B cell (primary cell): ENCODE data around the gene ADAM19. TPM values are rescaled to one million over a fixed set of nuclear protein-coding genes. Genes with fewer than 3 reads are reported as not detected.

Source experiments
- ATAC-seq: fragments of 200-7000 bp; cut with Tn5 transposase; one replicate; pipeline ENCODE4 v1.10.0; 2021; ENCODE audit warnings: low read depth, mild to moderate bottlenecking, moderate number of reproducible peaks, moderate library complexity
- CTCF ChIA-PET: fragments of 350-600 bp; sonication (Branson Sonifier 250); formaldehyde crosslinking; loops from one replicate; lab custom pipeline; 2021; ENCODE audit warnings: antibody characterized with exemption, inconsistent platforms; lab: Charles Lee
- POLR2A ChIA-PET: fragments of 350-600 bp; sonication (Branson Sonifier 250); formaldehyde crosslinking; loops from one replicate; lab custom pipeline; 2021; ENCODE audit warnings: antibody characterized with exemption; lab: Charles Lee
- DNase-seq: peaks from one replicate; pipeline ENCODE4 v3.0.0; 2013
- H2AFZ ChIP-seq: 2 replicates; pipeline ENCODE4 v1.6.1; 2012; ENCODE audit warnings: mild to moderate bottlenecking, low read depth, low read length; ENCODE audit not compliant: insufficient read depth, poor library complexity, severe bottlenecking
- H3K27ac ChIP-seq, 2 donors: 1 replicate in 1 of 2; 2 replicates in 1 of 2; pipeline ENCODE4 v1.5.1; 2012 to 2013; ENCODE audit warnings: low read length in 2 of 2, mild to moderate bottlenecking in 2 of 2, moderate library complexity in 1 of 2
- H3K27me3 ChIP-seq, 4 experiments: fragments of 200-600 bp in 1 of 4; sonication (generic) in 1 of 4; replicated peaks in 1 of 4; 1 replicate in 2 of 4; 2 replicates in 2 of 4; pipeline versions ENCODE4 v1.6.1 to v1.7.0; 2013 to 2016; ENCODE audit warnings: low read length in 3 of 4, mild to moderate bottlenecking in 2 of 4, mixed read lengths in 1 of 4, moderate library complexity in 1 of 4; ENCODE audit not compliant: insufficient read depth in 4 of 4, control insufficient read depth in 3 of 4; ENCODE audit errors: control extremely low read depth in 1 of 4
- H3K36me3 ChIP-seq, 2 experiments: replicated peaks in 1 of 2; 1 replicate in 1 of 2; 2 replicates in 1 of 2; pipeline versions ENCODE4 v1.6.1 to v1.7.1; 2013; ENCODE audit warnings: low read length in 1 of 2; ENCODE audit not compliant: insufficient read depth in 2 of 2, control insufficient read depth in 1 of 2; ENCODE audit errors: control extremely low read depth in 1 of 2, extremely low read depth in 1 of 2
- H3K4me1 ChIP-seq, 2 donors: fragments of 200-600 bp in 1 of 2; sonication (generic) in 1 of 2; 1 replicate in 1 of 2; 2 replicates in 1 of 2; pipeline versions ENCODE4 v1.5.1 to v1.6.1; 2013 to 2017; ENCODE audit warnings: low read length in 2 of 2; ENCODE audit not compliant: control insufficient read depth in 2 of 2, insufficient read depth in 2 of 2
- H3K4me2 ChIP-seq: replicated peaks from 2 replicates; pipeline ENCODE3; 2012; ENCODE audit warnings: mild to moderate bottlenecking, low read depth, low read length; ENCODE audit not compliant: poor library complexity, severe bottlenecking
- H3K4me3 ChIP-seq, 5 experiments: fragments of 200-600 bp in 1 of 5; sonication (generic) in 1 of 5; 1 replicate in 3 of 5; 2 replicates in 2 of 5; pipeline versions ENCODE4 v1.5.1 to v1.7.0; 2011 to 2016; ENCODE audit warnings: low read length in 4 of 5, mild to moderate bottlenecking in 4 of 5, low read depth in 2 of 5, control low read depth in 1 of 5, moderate library complexity in 1 of 5; ENCODE audit not compliant: insufficient read depth in 1 of 5; ENCODE audit errors: control extremely low read depth in 1 of 5, extremely low read depth in 1 of 5
- H3K79me2 ChIP-seq: fragments of 200-600 bp; sonication (generic); one replicate; pipeline ENCODE4 v1.6.0; 2016; ENCODE audit warnings: low read length; ENCODE audit not compliant: control insufficient read depth, insufficient read depth
- H3K9ac ChIP-seq: fragments of 200-600 bp; sonication (generic); 2 replicates; pipeline ENCODE4 v1.6.1; 2017; ENCODE audit warnings: mild to moderate bottlenecking, low read length, moderate library complexity
- H3K9me3 ChIP-seq, 3 donors: one replicate each; pipeline versions ENCODE4 v1.6.1 to v1.7.1; 2013; ENCODE audit warnings: low read length in 2 of 3; ENCODE audit not compliant: control insufficient read depth in 2 of 3, insufficient read depth in 1 of 3; ENCODE audit errors: control extremely low read depth in 1 of 3
- H4K20me1 ChIP-seq: 2 replicates; pipeline ENCODE4 v1.6.0; 2012; ENCODE audit warnings: mild to moderate bottlenecking, low read length; ENCODE audit not compliant: insufficient read depth, control insufficient read depth, poor library complexity, severe bottlenecking
- H3K27ac Mint-ChIP-seq: one replicate; pipeline ENCODE4 v1.8.0; 2021; ENCODE audit warnings: mixed read lengths
- H3K27me3 Mint-ChIP-seq: one replicate; pipeline ENCODE4 v1.8.0; 2021; ENCODE audit warnings: mixed read lengths
- H3K4me1 Mint-ChIP-seq: one replicate; pipeline ENCODE4 v1.8.0; 2021; ENCODE audit warnings: mixed read lengths
- H3K4me3 Mint-ChIP-seq: one replicate; pipeline ENCODE4 v1.8.0; 2021; ENCODE audit warnings: mixed read lengths
- H3K9me3 Mint-ChIP-seq: one replicate; pipeline ENCODE4 v1.8.0; 2022; ENCODE audit warnings: mixed read lengths; ENCODE audit not compliant: insufficient read depth
- CTCF ChIP-seq: fragments of 200-600 bp; IDR thresholded peaks from one replicate; pipeline ENCODE4 v1.8.0; 2022; ENCODE audit warnings: antibody characterized with exemption, mild to moderate bottlenecking
- EZH2 ChIP-seq: IDR thresholded peaks from 2 replicates; pipeline ENCODE4 v1.6.1; 2012; ENCODE audit warnings: borderline replicate concordance, low read depth, mild to moderate bottlenecking, moderate library complexity, low read length; ENCODE audit not compliant: insufficient read depth, poor library complexity, severe bottlenecking
- WGBS: methylation state at CpG from one replicate; pipeline ENCODE4 v1.1.5; 2013; ENCODE audit warnings: missing lambda C conversion rate; ENCODE audit not compliant: insufficient coverage; 5-methylcytosine and 5-hydroxymethylcytosine counted together
- intact Hi-C: fragments of 100-400 bp; cut with micrococcal nuclease; formaldehyde crosslinking; loops from one replicate; pipeline ENCODE4 v1.10.0; 2022
- polyA plus RNA-seq: library from polyadenylated mRNA; depleted of rRNA; stranded (reverse); fragments of >200 nt; gene quantifications from 2 replicates; pipeline ENCODE4 v1.2.3, GENCODE V29; 2012
- total RNA-seq, 2 donors: library from RNA; stranded (reverse); fragments of 120-200 nt in 1 of 2; gene quantifications; 1 replicate in 1 of 2; 2 replicates in 1 of 2; pipeline versions ENCODE4 v1.2.3 to v1.2.4, GENCODE V29; 2013 to 2022

ADAM19 gene
- total and polyA plus RNA-seq, 2 donors (not counting 1 experiment from before 2014, with no cell fraction given) = 110 to 171 TPM

GRCh38 chr5:157519579-157520253 lies 55.9 kb downstream of the ADAM19 start:
- Histone ChIP-seq H3K4me1 (peaks cover 44 to 54% of the 10 kb centered on the region in 2 donors), H3K9me3 (no peaks in the 10 kb centered on the region), H2AFZ (no peak overlapping the region), H3K4me3 (no peak overlapping the region), H4K20me1 (peaks cover 39% of the 10 kb centered on the region), H3K4me2 (no peak overlapping the region), H3K27me3 (no peaks in the 10 kb centered on the region), H3K27ac (peak overlapping the region; percentile 14 to 70), H3K36me3 (peaks cover 3 to 93% of the 10 kb centered on the region in 2 experiments), H3K79me2 (peaks cover 91% of the 10 kb centered on the region), H3K9ac (no peak overlapping the region)
- H3K4me1 Mint-ChIP-seq = peaks cover 64% of the 10 kb centered on the region
- POLR2A ChIA-PET = interaction anchor here (0.6 to 1.8 kb wide), 4 partner anchors 12 to 132 kb away, joined by 3 to 5 read pairs (median 4); no protein-coding TSS in a partner anchor
- H3K27me3 Mint-ChIP-seq = no peaks in the 10 kb centered on the region
- intact Hi-C loops = loop anchor here (2.0 to 5.0 kb wide), 2 partner anchors 17 to 32 kb away; no protein-coding TSS in a partner anchor
- CTCF ChIA-PET = interaction anchor here (1.0 to 2.5 kb wide), 6 partner anchors 16 to 199 kb away, joined by 3 to 9 read pairs (median 4); no protein-coding TSS in a partner anchor
- H3K9me3 Mint-ChIP-seq = no peaks in the 10 kb centered on the region
- 69% methylated on average over 7 of the region's 9 CpGs for WGBS
- TF ChIP-seq EZH2 (no peak), CTCF (no peak)
- peak overlapping the region; percentile 34 for H3K4me3 Mint-ChIP-seq
- peak; percentile 76 for ATAC-seq
- H3K27ac Mint-ChIP-seq = peak overlapping the region; percentile 92
- DNase-seq = peak; percentile 53

GRCh38 chr5:157518963-157519362 lies 56.6 kb downstream of the ADAM19 start:
- Mint-ChIP-seq H3K27me3 (no peaks in the 10 kb centered on the region), H3K4me3 (no peak overlapping the region), H3K27ac (peak overlapping the region; percentile 75), H3K4me1 (peaks cover 62% of the 10 kb centered on the region), H3K9me3 (no peaks in the 10 kb centered on the region)
- DNase-seq (no peak), ATAC-seq (no peak)
- ChIA-PET POLR2A (interaction anchor here (1.5 to 1.8 kb wide), 3 partner anchors 11 to 23 kb away, joined by 3 to 5 read pairs (median 3); no protein-coding TSS in a partner anchor), CTCF (interaction anchor here (0.6 to 1.3 kb wide), 4 partner anchors 15 to 219 kb away, joined by 3 to 4 read pairs (median 4); no protein-coding TSS in a partner anchor)
- H3K4me3 ChIP-seq = no peak overlapping the region
- 100% methylated on average over 1 of the region's 6 CpGs for WGBS
- TF ChIP-seq EZH2 = no peak
- no peak for TF ChIP-seq CTCF
- intact Hi-C loops = loop anchor here (2.0 kb wide), 1 partner anchor 16 kb away; no protein-coding TSS in a partner anchor
- no peaks in the 10 kb centered on the region for H3K27me3 ChIP-seq
- H2AFZ ChIP-seq = no peak overlapping the region
- H3K4me1 ChIP-seq = peaks cover 40 to 48% of the 10 kb centered on the region in 2 donors
- no peak overlapping the region for H3K9ac ChIP-seq
- no peaks in the 10 kb centered on the region for H3K9me3 ChIP-seq
- H3K27ac ChIP-seq = peak overlapping the region in 1 of 2 donors; percentile 70
- peaks cover 88% of the 10 kb centered on the region for H3K79me2 ChIP-seq
- no peak overlapping the region for H3K4me2 ChIP-seq
- H3K36me3 ChIP-seq = peaks cover 4 to 92% of the 10 kb centered on the region in 2 experiments
- H4K20me1 ChIP-seq = peaks cover 31% of the 10 kb centered on the region
